ENCODE results near the gene AATK.
"Not testable (repeated sequence)": the region's sequence is repeated elsewhere in the genome, so short reads cannot be mapped to it uniquely, and the experiment has no call there.

The AATK gene

GRCh38 chr17:81160306-81160705, 5.7 kb downstream of the AATK start:
- peak; percentile 85 to 92 (median 88) for DNase-seq

- peak in 3 of 4 experiments; percentile 21 to 43 (median 33) for DNase-seq
Measured at GRCh38 chr17:81159611-81160265, 6.3 kb downstream of the AATK start.

GRCh38 chr17:81158688-81159590, 7.1 kb downstream of the AATK start:
- no peak for DNase-seq

- DNase-seq, result no peak
Measured at GRCh38 chr17:81157848-81158687, 8.0 kb downstream of the AATK start.

GRCh38 chr17:81156866-81157805, 8.9 kb downstream of the AATK start:
- DNase-seq, result no peak

GRCh38 chr17:81154961-81155360, 11.1 kb downstream of the AATK start:
- DNase-seq, result peak; percentile 83 to 95 (median 90)

- not testable (repeated sequence) for DNase-seq
Measured at GRCh38 chr17:81154016-81154415, 12.0 kb downstream of the AATK start.

- peak; percentile 95 to 98 (median 96) for DNase-seq
Measured at GRCh38 chr17:81153340-81153803, 12.6 kb downstream of the AATK start.

GRCh38 chr17:81152288-81152828, 13.7 kb downstream of the AATK start:
- DNase-seq, result peak; percentile 73 to 86 (median 80)

- peak; percentile 17 to 47 (median 31) for DNase-seq
Measured at GRCh38 chr17:81151278-81151677, 14.7 kb downstream of the AATK start.

GRCh38 chr17:81150377-81151077, 15.5 kb downstream of the AATK start:
- DNase-seq, result peak; percentile 89 to 94 (median 90)

GRCh38 chr17:81148986-81149533, 17.0 kb downstream of the AATK start:
- peak; percentile 76 to 93 (median 88) for DNase-seq

- DNase-seq, result no peak
Measured at GRCh38 chr17:81148571-81148970, 17.4 kb downstream of the AATK start.

GRCh38 chr17:81147701-81148100, 18.3 kb downstream of the AATK start:
- no peak for DNase-seq

- not testable (repeated sequence) for DNase-seq
Measured at GRCh38 chr17:81146208-81146607, 19.8 kb downstream of the AATK start.

- DNase-seq, result no peak
Measured at GRCh38 chr17:81144423-81144781, 21.6 kb downstream of the AATK start.

GRCh38 chr17:81143717-81144422, 22.2 kb downstream of the AATK start:
- no peak for DNase-seq

GRCh38 chr17:81143200-81143527, 22.9 kb downstream of the AATK start:
- no peak for DNase-seq

GRCh38 chr17:81142301-81143199, 23.5 kb downstream of the AATK start:
- peak; percentile 87 to 92 (median 90) for DNase-seq

Data from suppressor macrophage (primary cell).